ENCODE results near the gene GPX3. TPM values are rescaled to one million over a fixed set of nuclear protein-coding genes. Genes with fewer than 3 reads are reported as not detected.

GPX3 gene
- total and polyA plus RNA-seq, 10 of the 15 experiments (the other 5 are each of a cell fraction or from before 2014, with no cell fraction given): 0.04 to 1.0 (median 0.15) TPM; not detected in 3

DNA sequence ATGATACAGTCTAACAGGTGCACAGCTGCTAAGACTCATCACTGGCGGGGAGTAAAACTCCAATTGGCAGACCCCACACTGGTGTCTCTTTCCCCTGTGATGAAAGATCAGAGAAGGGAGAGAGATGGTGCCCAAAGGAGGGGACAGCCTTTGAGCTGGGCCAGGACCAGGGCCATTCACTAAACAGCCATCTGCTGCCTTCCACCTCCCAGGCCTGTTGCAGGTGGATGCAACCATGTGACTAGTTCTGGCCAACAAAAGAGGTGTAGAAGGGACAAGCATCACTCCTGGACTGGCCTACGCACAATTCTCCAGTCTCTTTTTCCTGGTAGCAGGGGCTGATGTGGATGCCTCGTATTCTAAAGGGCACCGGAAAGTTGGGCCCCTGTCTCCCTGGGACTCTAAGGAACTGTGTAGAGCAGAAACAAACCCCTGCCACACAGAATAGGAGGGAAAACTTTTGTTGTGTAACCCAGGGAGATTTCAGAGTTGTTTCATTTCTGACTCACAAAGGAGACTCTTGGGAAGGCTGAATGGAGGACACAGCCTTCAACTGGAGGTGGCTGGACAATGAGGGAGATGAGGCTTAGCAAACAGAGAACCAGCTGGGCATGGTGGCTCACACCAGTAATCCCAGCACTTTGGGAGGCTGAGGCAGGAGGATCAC is 33.5 kb downstream of the GPX3 start (continued):
- TF ChIP-seq SPI1 (IDR thresholded peaks at IDR 0.05; ENCODE audit: borderline replicate concordance, insufficient read depth, low read depth, low read length): no peak
- no peak for TF ChIP-seq LARP7 (IDR thresholded peaks at IDR 0.05)
- TF ChIP-seq ZNF622 (IDR thresholded peaks at IDR 0.05): no peak
- no peak for TF ChIP-seq IRF4 (IDR thresholded peaks at IDR 0.05; ENCODE audit: low read depth, low read length)
- TF ChIP-seq MXI1 (IDR thresholded peaks at IDR 0.05; ENCODE audit: low read depth, low read length): no peak
- no peak for TF ChIP-seq GATAD2B (conservative IDR thresholded peaks at IDR 0.05; ENCODE audit: low read depth)
- TF ChIP-seq ZNF274 (IDR thresholded peaks at IDR 0.05; ENCODE audit: insufficient read depth, insufficient read length): no peak
- no peak for TF ChIP-seq DPF2 (IDR thresholded peaks at IDR 0.05)
- no peak for TF ChIP-seq RAD51 (IDR thresholded peaks at IDR 0.05)

DNA sequence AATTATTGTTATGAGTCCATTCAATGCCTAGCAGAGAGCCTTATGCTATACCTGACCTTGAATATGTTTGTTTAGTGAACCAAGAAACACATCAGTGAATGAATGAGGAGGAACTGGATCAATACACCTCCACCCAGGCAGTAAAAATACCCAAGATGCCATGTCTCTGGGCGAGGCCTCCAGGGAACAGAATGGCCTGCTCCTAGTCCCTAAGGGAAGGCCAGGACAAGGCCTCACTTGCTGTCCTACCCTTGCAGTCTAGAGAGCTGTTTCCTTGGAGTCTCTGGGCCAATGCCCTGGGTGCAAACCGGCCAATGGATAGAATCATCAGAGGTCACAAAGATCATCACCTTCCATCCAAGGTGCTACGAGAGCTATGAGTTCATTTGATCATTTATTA is 34.3 kb downstream of the GPX3 start:
- ChIA-PET POLR2A (no interaction called here), CTCF (interaction anchor here (0.6 to 15.8 kb wide), 4 partner anchors 15 to 320 kb away, joined by 3 to 691 read pairs (median 122); no protein-coding TSS in a partner anchor), RAD21 (ENCODE audit: unreplicated experiment) (interaction anchor here (0.8 to 3.0 kb wide), 4 partner anchors 11 to 61 kb away, joined by 3 to 9 read pairs (median 4); partner anchors contain the start of gene TNIP1), SMC1A (ENCODE audit: uncharacterized antibody, unreplicated experiment) (interaction anchor here (0.5 to 9.9 kb wide), 8 partner anchors 16 to 137 kb away, joined by 3 to 279 read pairs (median 4); no protein-coding TSS in a partner anchor)
- H3K9ac ChIP-seq (ENCODE audit: control insufficient read depth, insufficient read depth, low read length): no peak overlapping the region
- intact Hi-C loops (cut with micrococcal nuclease; ENCODE audit: unreplicated experiment): loop anchor here (5.0 kb wide), 1 partner anchor 263 kb away; no protein-coding TSS in a partner anchor
- no TSS peak for BruUV-seq (replicated peaks)
- DNase-seq (ENCODE audit: low read depth, low spot score) (no peak), FAIRE-seq (no peak), ATAC-seq (no peak)
- H3K79me2 ChIP-seq (ENCODE audit: control insufficient read depth, insufficient read depth, low read length): peaks cover 33% of the 10 kb centered on the region
- H3K36me3 ChIP-seq (ENCODE audit: control insufficient read depth in 2 of 2, insufficient read depth in 2 of 2, low read length in 1 of 2): peaks cover 65% of the 10 kb centered on the region in 2 experiments
- H3K9me3 ChIP-seq (replicated peaks; ENCODE audit: control insufficient read depth, insufficient read depth, low read length): no peaks in the 10 kb centered on the region
- H3K4me2 ChIP-seq (ENCODE audit: control insufficient read depth, insufficient read depth): no peak overlapping the region
- no peak overlapping the region for H3K27ac ChIP-seq (ENCODE audit: control insufficient read depth, insufficient read depth)
- 98% methylated on average over 3 of the region's 3 CpGs for WGBS (ENCODE audit: insufficient coverage, insufficient replicate concordance, low lambda C conversion rate, missing lambda C conversion rate)
- in situ Hi-C loops (cut with MboI): loop anchor here (5.0 kb wide), 2 partner anchors 68 to 108 kb away; no protein-coding TSS in a partner anchor
- no peaks in the 10 kb centered on the region for H3K27me3 ChIP-seq (replicated peaks in 1 of 2; ENCODE audit: control insufficient read depth in 2 of 2, insufficient read depth in 2 of 2, low read length in 1 of 2)
- no peak overlapping the region for H2AFZ ChIP-seq (ENCODE audit: control insufficient read depth, low read depth, low read length)
- H3K4me3 ChIP-seq: no peak overlapping the region
- H3K4me1 ChIP-seq (ENCODE audit: control insufficient read depth, insufficient read depth, low read length): peaks cover 15% of the 10 kb centered on the region
- peaks cover 6% of the 10 kb centered on the region for H4K20me1 ChIP-seq (ENCODE audit: control insufficient read depth, insufficient read depth)
- TF ChIP-seq, protein P1, sequence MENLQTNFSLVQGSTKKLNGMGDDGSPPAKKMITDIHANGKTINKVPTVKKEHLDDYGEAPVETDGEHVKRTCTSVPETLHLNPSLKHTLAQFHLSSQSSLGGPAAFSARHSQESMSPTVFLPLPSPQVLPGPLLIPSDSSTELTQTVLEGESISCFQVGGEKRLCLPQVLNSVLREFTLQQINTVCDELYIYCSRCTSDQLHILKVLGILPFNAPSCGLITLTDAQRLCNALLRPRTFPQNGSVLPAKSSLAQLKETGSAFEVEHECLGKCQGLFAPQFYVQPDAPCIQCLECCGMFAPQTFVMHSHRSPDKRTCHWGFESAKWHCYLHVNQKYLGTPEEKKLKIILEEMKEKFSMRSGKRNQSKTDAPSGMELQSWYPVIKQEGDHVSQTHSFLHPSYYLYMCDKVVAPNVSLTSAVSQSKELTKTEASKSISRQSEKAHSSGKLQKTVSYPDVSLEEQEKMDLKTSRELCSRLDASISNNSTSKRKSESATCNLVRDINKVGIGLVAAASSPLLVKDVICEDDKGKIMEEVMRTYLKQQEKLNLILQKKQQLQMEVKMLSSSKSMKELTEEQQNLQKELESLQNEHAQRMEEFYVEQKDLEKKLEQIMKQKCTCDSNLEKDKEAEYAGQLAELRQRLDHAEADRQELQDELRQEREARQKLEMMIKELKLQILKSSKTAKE (IDR thresholded peaks at IDR 0.05; ENCODE audit: low read depth, poor library complexity, severe bottlenecking): no peak
- TF ChIP-seq SUPT20H (IDR thresholded peaks at IDR 0.05; ENCODE audit: borderline replicate concordance, control insufficient read depth, low read depth, low read length) (no peak), SPI1 (IDR thresholded peaks at IDR 0.05; ENCODE audit: borderline replicate concordance, insufficient read depth, low read depth, low read length) (no peak), SP1 (IDR thresholded peaks at IDR 0.05; ENCODE audit: low read depth, low read length) (no peak), SIN3A (IDR thresholded peaks at IDR 0.05; ENCODE audit: low read depth, low read length) (no peak), RAD51 (IDR thresholded peaks at IDR 0.05) (no peak)
- TF ChIP-seq, protein P2, sequence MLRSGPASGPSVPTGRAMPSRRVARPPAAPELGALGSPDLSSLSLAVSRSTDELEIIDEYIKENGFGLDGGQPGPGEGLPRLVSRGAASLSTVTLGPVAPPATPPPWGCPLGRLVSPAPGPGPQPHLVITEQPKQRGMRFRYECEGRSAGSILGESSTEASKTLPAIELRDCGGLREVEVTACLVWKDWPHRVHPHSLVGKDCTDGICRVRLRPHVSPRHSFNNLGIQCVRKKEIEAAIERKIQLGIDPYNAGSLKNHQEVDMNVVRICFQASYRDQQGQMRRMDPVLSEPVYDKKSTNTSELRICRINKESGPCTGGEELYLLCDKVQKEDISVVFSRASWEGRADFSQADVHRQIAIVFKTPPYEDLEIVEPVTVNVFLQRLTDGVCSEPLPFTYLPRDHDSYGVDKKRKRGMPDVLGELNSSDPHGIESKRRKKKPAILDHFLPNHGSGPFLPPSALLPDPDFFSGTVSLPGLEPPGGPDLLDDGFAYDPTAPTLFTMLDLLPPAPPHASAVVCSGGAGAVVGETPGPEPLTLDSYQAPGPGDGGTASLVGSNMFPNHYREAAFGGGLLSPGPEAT (IDR thresholded peaks at IDR 0.05; ENCODE audit: low read depth): no peak
- TF ChIP-seq, protein P3, sequence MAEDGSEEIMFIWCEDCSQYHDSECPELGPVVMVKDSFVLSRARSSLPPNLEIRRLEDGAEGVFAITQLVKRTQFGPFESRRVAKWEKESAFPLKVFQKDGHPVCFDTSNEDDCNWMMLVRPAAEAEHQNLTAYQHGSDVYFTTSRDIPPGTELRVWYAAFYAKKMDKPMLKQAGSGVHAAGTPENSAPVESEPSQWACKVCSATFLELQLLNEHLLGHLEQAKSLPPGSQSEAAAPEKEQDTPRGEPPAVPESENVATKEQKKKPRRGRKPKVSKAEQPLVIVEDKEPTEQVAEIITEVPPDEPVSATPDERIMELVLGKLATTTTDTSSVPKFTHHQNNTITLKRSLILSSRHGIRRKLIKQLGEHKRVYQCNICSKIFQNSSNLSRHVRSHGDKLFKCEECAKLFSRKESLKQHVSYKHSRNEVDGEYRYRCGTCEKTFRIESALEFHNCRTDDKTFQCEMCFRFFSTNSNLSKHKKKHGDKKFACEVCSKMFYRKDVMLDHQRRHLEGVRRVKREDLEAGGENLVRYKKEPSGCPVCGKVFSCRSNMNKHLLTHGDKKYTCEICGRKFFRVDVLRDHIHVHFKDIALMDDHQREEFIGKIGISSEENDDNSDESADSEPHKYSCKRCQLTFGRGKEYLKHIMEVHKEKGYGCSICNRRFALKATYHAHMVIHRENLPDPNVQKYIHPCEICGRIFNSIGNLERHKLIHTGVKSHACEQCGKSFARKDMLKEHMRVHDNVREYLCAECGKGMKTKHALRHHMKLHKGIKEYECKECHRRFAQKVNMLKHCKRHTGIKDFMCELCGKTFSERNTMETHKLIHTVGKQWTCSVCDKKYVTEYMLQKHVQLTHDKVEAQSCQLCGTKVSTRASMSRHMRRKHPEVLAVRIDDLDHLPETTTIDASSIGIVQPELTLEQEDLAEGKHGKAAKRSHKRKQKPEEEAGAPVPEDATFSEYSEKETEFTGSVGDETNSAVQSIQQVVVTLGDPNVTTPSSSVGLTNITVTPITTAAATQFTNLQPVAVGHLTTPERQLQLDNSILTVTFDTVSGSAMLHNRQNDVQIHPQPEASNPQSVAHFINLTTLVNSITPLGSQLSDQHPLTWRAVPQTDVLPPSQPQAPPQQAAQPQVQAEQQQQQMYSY (CRISPR knock-in tag; IDR thresholded peaks at IDR 0.05): no peak
